A549 (cell line): ENCODE data around the gene PRSS36.

ENCODE experiments used
- POLR2AphosphoS2 ChIP-seq: conservative IDR thresholded peaks from 2 replicates; pipeline ENCODE4 v1.6.1; 2012; ENCODE audit warnings: low read length, improper control_type of control experiment, inconsistent platforms
- SMC3 ChIP-seq: fragments of >200 bp; sonication (Bioruptor Twin); formaldehyde crosslinking; IDR thresholded peaks from 3 replicates; pipeline ENCODE4 v1.6.1; 2018; ENCODE audit warnings: inconsistent platforms

DNA sequence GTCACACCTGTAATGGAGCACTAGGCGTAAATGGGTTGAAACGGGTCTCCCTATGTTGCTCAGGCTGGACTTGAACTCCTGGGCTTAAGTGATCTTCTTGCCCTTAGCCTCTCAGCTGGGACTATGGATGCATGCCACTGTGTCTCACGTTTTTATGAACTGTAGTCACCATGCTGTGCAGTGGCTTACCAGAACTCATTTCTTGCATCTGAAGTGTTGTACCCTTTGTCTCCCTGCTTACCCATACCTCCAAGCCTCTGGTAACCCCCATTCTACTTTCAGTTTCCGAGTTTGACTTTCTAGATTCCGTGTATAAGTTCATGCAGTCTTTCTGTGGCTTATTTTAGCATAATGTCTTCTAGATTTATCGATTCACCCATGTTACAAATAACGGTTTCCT, 45.0 kb upstream of the PRSS36 start:
- TF ChIP-seq SMC3: no peak
- peak; percentile 87; the same call in 1 of the 2 replicates for TF ChIP-seq POLR2AphosphoS2
